Esophagus (tissue), 2 donors: ENCODE data around the gene ATG14. TPM values are rescaled to one million over a fixed set of nuclear protein-coding genes. Genes with fewer than 3 reads are reported as not detected.

ENCODE experiments used
- H3K27ac ChIP-seq, 2 donors: one replicate each; pipeline ENCODE4 v1.5.1; 2013; ENCODE audit warnings: low read depth in 2 of 2, mild to moderate bottlenecking in 2 of 2, inconsistent platforms in 1 of 2, low read length in 1 of 2, moderate library complexity in 1 of 2
- H3K27me3 ChIP-seq, 2 donors: one replicate each; pipeline ENCODE4 v1.6.1; 2013; ENCODE audit warnings: low read length in 2 of 2, control low read depth in 1 of 2, mild to moderate bottlenecking in 1 of 2; ENCODE audit not compliant: insufficient read depth in 2 of 2, control insufficient read depth in 1 of 2
- H3K36me3 ChIP-seq, 2 donors: one replicate each; pipeline ENCODE4 v1.6.1; 2013; ENCODE audit warnings: low read length in 1 of 2; ENCODE audit not compliant: control insufficient read depth in 2 of 2, insufficient read depth in 2 of 2
- H3K4me1 ChIP-seq, 2 donors: one replicate each; pipeline ENCODE4 v1.6.1; 2013; ENCODE audit warnings: low read length in 1 of 2; ENCODE audit not compliant: control insufficient read depth in 2 of 2, insufficient read depth in 2 of 2
- H3K4me3 ChIP-seq, 2 donors: one replicate each; pipeline ENCODE4 v1.5.1; 2013; ENCODE audit warnings: low read length in 2 of 2, mild to moderate bottlenecking in 2 of 2, low read depth in 1 of 2, moderate library complexity in 1 of 2
- H3K9me3 ChIP-seq, 2 donors: one replicate each; pipeline ENCODE4 v1.6.1; 2013; ENCODE audit warnings: mild to moderate bottlenecking in 2 of 2, low read depth in 1 of 2, low read length in 1 of 2, moderate library complexity in 1 of 2; ENCODE audit not compliant: control insufficient read depth in 2 of 2, insufficient read depth in 1 of 2
- WGBS, 2 donors: extraction: QIAGEN DNeasy Blood & Tissue Kit; methylation state at CpG; one replicate each; pipeline ENCODE4 v1.1.7; 2013; 5-methylcytosine and 5-hydroxymethylcytosine counted together
- polyA plus RNA-seq, 2 donors: library from polyadenylated mRNA; stranded (reverse); fragments of 200-250 nt; gene quantifications; one replicate each; pipeline ENCODE4 v1.2.3, GENCODE V29; 2013
- donor health status: healthy with polysubstance abuse.
- donor health status: Bipolar disorder and iron deficiency.

Gene ATG14
- polyA plus RNA-seq, 2 donors, result 4.2 to 5.8 TPM

- no peak overlapping the region for H3K4me3 ChIP-seq
- WGBS, 2 donors, result 46 to 51% methylated on average over 3 of the region's 3 CpGs
- peaks cover 5 to 8% of the 10 kb centered on the region in 2 donors for H3K4me1 ChIP-seq
- H3K27ac ChIP-seq, result no peak overlapping the region
- no peaks in the 10 kb centered on the region for H3K27me3 ChIP-seq
- no peaks in the 10 kb centered on the region for H3K9me3 ChIP-seq
- H3K36me3 ChIP-seq, result no peaks in the 10 kb centered on the region
Observed at GRCh38 chr14:55450539-55450938, 38.9 kb upstream of the ATG14 start.

- H3K9me3 ChIP-seq, result no peaks in the 10 kb centered on the region
- H3K36me3 ChIP-seq, result no peaks in the 10 kb centered on the region
- WGBS, 2 donors, result 39 to 62% methylated on average over 2 of the region's 2 CpGs
- no peaks in the 10 kb centered on the region for H3K27me3 ChIP-seq
- no peak overlapping the region for H3K4me3 ChIP-seq
- H3K4me1 ChIP-seq, result peaks cover 5 to 8% of the 10 kb centered on the region in 2 donors
- H3K27ac ChIP-seq, result peak overlapping the region in 1 of 2 donors; percentile 41
Observed at GRCh38 chr14:55450124-55450523, 38.5 kb upstream of the ATG14 start.

DNA sequence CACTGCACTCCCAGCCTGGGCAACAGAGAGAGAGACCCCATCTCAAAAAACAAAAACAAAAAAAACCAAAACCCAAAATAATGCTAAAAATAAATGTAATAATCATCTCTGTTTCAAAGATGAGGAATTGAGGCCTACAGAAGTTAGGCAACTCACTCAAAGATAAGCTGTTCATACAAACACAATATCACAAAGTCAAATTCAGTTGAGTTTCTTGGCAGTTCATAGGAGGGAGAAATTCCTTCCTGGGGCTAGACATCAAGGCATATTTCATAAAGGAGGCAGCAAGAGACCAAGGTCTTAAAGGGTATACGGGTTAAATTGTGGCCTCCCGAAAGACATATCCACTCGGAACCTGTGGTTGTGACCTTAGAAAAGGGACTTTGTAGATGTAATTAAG is 37.5 kb upstream of the ATG14 start:
- no peak overlapping the region for H3K27ac ChIP-seq
- H3K36me3 ChIP-seq, result no peaks in the 10 kb centered on the region
- 84% methylated on average over 3 of the region's 3 CpGs for WGBS, 2 donors
- no peak overlapping the region for H3K4me3 ChIP-seq
- H3K27me3 ChIP-seq, result no peaks in the 10 kb centered on the region
- H3K4me1 ChIP-seq, result peaks cover 0 to 2% of the 10 kb centered on the region in 2 donors
- no peaks in the 10 kb centered on the region for H3K9me3 ChIP-seq

DNA sequence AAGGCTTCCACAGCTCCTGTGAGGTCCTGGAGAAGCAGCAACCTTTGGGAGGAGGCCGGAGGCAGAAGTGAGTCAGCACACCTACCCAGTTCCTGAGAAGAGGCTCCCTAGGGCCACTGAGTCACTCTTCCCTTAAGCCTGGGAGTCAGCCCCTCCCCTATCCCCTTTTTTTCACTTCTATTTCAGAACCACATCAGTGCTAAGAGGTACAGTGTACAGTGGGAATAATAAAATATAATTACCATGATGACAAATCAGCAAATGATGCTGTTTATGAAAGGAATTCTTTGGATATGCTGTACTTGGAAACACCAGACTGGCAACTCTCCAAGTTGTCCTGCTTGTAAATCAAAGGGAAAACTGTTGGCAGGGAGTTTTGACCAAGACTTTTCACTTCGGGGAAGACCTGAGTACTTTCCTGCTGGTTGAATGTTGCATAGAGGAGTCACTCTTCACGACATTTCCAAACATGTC is 36.5 kb upstream of the ATG14 start:
- no peak overlapping the region for H3K4me3 ChIP-seq
- H3K27me3 ChIP-seq, result no peaks in the 10 kb centered on the region
- peak overlapping the region in 1 of 2 donors; percentile 30 for H3K27ac ChIP-seq
- no peaks in the 10 kb centered on the region for H3K9me3 ChIP-seq
- 20 to 36% methylated on average over 3 of the region's 3 CpGs for WGBS, 2 donors
- no peaks in the 10 kb centered on the region for H3K36me3 ChIP-seq
- H3K4me1 ChIP-seq, result peaks cover 0 to 2% of the 10 kb centered on the region in 2 donors

DNA sequence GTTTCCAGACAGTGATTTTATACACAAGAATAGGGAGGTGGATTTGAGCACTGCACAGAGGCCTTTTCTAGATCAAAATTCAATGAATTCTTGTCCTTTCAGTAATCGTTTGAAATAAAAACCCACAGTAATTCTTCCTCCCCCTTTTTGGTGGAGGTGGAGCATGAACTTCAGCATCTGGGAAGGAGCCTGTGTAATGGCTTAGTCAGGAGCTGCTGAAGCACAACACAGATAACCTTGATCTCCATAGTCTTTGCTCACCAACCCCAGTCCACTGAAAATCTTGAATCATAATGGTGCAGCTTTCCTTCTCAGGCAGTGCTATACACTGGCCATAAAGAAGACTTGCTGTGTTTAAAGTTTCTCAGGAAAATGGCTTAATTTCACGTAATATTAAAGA is 35.2 kb upstream of the ATG14 start:
- Histone ChIP-seq H3K4me3 (no peak overlapping the region), H3K27ac (peak overlapping the region in 1 of 2 donors; percentile 16), H3K36me3 (no peaks in the 10 kb centered on the region), H3K4me1 (peaks cover 0 to 2% of the 10 kb centered on the region in 2 donors), H3K27me3 (no peaks in the 10 kb centered on the region), H3K9me3 (no peaks in the 10 kb centered on the region)
- WGBS, 2 donors, result 56 to 58% methylated on average over 2 of the region's 2 CpGs

- WGBS, 2 donors, result 31 to 37% methylated on average over 5 of the region's 5 CpGs
- Histone ChIP-seq H3K4me1 (peaks cover 0 to 2% of the 10 kb centered on the region in 2 donors), H3K27me3 (no peaks in the 10 kb centered on the region)
Observed at GRCh38 chr14:55446127-55446736, 34.6 kb upstream of the ATG14 start.

GRCh38 chr14:55441286-55441685 is 29.7 kb upstream of the ATG14 start:
- Histone ChIP-seq H3K9me3 (peaks cover 0 to 3% of the 10 kb centered on the region in 2 donors), H3K4me1 (no peaks in the 10 kb centered on the region), H3K27ac (no peak overlapping the region), H3K4me3 (no peak overlapping the region), H3K27me3 (no peaks in the 10 kb centered on the region), H3K36me3 (no peaks in the 10 kb centered on the region)
- WGBS, 2 donors, result 81 to 82% methylated on average over 9 of the region's 9 CpGs

More at GRCh38 chr14:55446127-55446736, 34.6 kb upstream of the ATG14 start:
- Histone ChIP-seq H3K27ac (no peak overlapping the region), H3K36me3 (no peaks in the 10 kb centered on the region), H3K4me3 (no peak overlapping the region), H3K9me3 (no peaks in the 10 kb centered on the region)

DNA sequence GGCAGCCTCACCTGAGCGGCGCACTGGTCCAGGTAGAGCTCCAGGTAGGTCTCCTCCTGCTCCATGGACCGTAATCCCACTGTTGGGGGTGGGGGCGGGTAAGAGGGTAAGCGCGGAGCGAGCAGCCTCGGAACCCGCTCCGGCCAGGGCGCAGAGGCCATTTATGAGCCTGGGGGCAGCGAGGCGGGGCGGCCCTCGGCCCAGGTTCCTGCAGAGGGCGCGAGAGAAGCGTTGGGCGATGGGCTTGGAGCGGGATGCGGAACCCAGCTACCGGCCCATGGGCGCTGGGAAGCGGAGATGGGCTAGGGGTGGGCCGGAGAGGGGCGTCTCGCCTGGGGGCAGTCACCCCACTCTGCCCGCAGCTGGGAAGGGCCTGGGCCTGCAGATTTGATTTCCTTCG is 28.8 kb upstream of the ATG14 start, which contains the start of gene TBPL2:
Gene TBPL2 (minus strand): TSS at position 232 of the 400 bp plus-strand sequence. CDS start 167 bp downstream, at position 65.
- Histone ChIP-seq H3K4me3 (peak within 1 kb of the TSS in 1 of 2 donors; percentile 8), H3K27ac (no peak within 1 kb of the TSS), H3K36me3 (no peaks in the 10 kb centered on the region), H3K9me3 (peaks cover 0 to 3% of the 10 kb centered on the region in 2 donors), H3K27me3 (no peaks in the 10 kb centered on the region), H3K4me1 (no peaks in the 10 kb centered on the region)
- WGBS, 2 donors, result 35 to 52% methylated on average over 16 to 29 of the region's 29 CpGs

- 52% methylated on average over 10 of the region's 10 CpGs for WGBS, 2 donors
- H3K9me3 ChIP-seq, result peaks cover 0 to 3% of the 10 kb centered on the region in 2 donors
- no peaks in the 10 kb centered on the region for H3K36me3 ChIP-seq
- H3K27ac ChIP-seq, result no peak overlapping the region
- H3K27me3 ChIP-seq, result no peaks in the 10 kb centered on the region
- H3K4me1 ChIP-seq, result no peaks in the 10 kb centered on the region
- no peak overlapping the region for H3K4me3 ChIP-seq
Observed at GRCh38 chr14:55438066-55438683, 26.5 kb upstream of the ATG14 start.
